Mesenteric fat pad (tissue), 1 donor: ENCODE results near the gene ARG2. TPM values are rescaled to one million over a fixed set of nuclear protein-coding genes. Genes with fewer than 3 reads are reported as not detected.
"Not testable (repeated sequence)": the region's sequence is repeated elsewhere in the genome, so short reads cannot be mapped to it uniquely, and the experiment has no call there.

Experiments
- DNase-seq: peaks from one replicate; pipeline ENCODE4 v3.0.0-alpha.2; 2020; ENCODE audit warnings: low spot score
- total RNA-seq: library from RNA; stranded (reverse); fragmentation: NEBNext Ultra II Directional; extraction: Animal tissue kit (Norgen Biotek cat#: 25700); gene quantifications from one replicate; pipeline ENCODE4 v1.2.1, GENCODE V29; 2021
- donor health status: DM: yes; HTN: yes; CAD: no.

Gene ARG2
- total RNA-seq, 1 donor from 2014 or later = 6.6 TPM

GRCh38 chr14:67584978-67585377 is 34.7 kb upstream of the ARG2 start:
- no peak for DNase-seq

GRCh38 chr14:67586369-67586768 is 33.4 kb upstream of the ARG2 start:
- DNase-seq = no peak

- no peak for DNase-seq
Measured at GRCh38 chr14:67589204-67589770, 30.4 kb upstream of the ARG2 start.

- DNase-seq = not testable (repeated sequence)
Measured at GRCh38 chr14:67593650-67594049, 26.1 kb upstream of the ARG2 start.

- no peak for DNase-seq
Measured at GRCh38 chr14:67595392-67595791, 24.3 kb upstream of the ARG2 start.

GRCh38 chr14:67599698-67600561 is 19.8 kb upstream of the ARG2 start, which contains the start of gene PIGH:
Gene PIGH (minus strand): TSS chr14:67600268. CDS start chr14:67600203, 65 bp downstream.
- DNase-seq = peak; percentile 97

GRCh38 chr14:67600562-67600974 is 19.2 kb upstream of the ARG2 start:
- not testable (repeated sequence) for DNase-seq

GRCh38 chr14:67602076-67602475 is 17.6 kb upstream of the ARG2 start:
- no peak for DNase-seq

- DNase-seq = no peak
Measured at GRCh38 chr14:67602995-67603545, 16.6 kb upstream of the ARG2 start.

GRCh38 chr14:67607646-67608045 is 12.1 kb upstream of the ARG2 start:
- no peak for DNase-seq

- DNase-seq = no peak
Measured at GRCh38 chr14:67609642-67610310, 9.9 kb upstream of the ARG2 start.

GRCh38 chr14:67610491-67610890 is 9.2 kb upstream of the ARG2 start:
- no peak for DNase-seq

GRCh38 chr14:67618617-67619063 is 1.1 kb upstream of the ARG2 start:
- DNase-seq = no peak

- no peak for DNase-seq
Measured at GRCh38 chr14:67620217-67620785, 581 bp downstream of the ARG2 start.

- no peak for DNase-seq
Measured at GRCh38 chr14:67622675-67623074, 3.0 kb downstream of the ARG2 start.

GRCh38 chr14:67623114-67623513 is 3.4 kb downstream of the ARG2 start:
- DNase-seq = no peak

- DNase-seq = not testable (repeated sequence)
Measured at GRCh38 chr14:67626131-67626530, 6.4 kb downstream of the ARG2 start.

- DNase-seq = no peak
Measured at GRCh38 chr14:67627519-67627918, 7.8 kb downstream of the ARG2 start.

- no peak for DNase-seq
Measured at GRCh38 chr14:67630186-67630585, 10.5 kb downstream of the ARG2 start.

- no peak for DNase-seq
Measured at GRCh38 chr14:67630938-67631337, 11.2 kb downstream of the ARG2 start.

- DNase-seq = no peak
Measured at GRCh38 chr14:67633451-67634147, 13.9 kb downstream of the ARG2 start.
